NOMO-1 treated with DMSO at 0.1 percent for 48 hours (cell line): ENCODE results near the gene LHFPL4.

Experiments used
- DNase-seq: peaks from one replicate; lab custom pipeline; 2025; ENCODE audit not compliant: unreplicated experiment; lab: John Stamatoyannopoulos, UW

The LHFPL4 gene

DNA sequence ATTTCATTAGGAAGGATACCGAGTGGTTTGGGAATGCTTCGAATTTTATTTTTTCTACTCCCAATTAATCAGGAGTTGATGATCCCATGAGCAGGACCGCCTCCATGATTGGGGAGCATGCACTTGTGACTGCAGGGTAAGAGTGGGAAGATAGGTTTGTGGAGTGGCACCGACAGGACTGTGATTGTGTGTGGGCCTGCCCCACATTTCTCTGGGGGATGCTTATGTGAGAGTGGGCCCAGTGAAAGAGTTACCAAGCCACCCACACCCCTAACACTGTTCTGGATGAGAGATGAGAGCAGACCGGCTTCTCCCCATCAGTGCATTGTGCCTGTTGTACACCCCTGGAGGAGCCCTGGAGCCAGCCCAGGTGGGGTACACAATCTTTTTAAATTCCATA is 76.7 kb downstream of the LHFPL4 start:
- DNase-seq: no peak

GRCh38 chr3:9474482-9474881 is 79.1 kb downstream of the LHFPL4 start:
- DNase-seq: no peak

DNA sequence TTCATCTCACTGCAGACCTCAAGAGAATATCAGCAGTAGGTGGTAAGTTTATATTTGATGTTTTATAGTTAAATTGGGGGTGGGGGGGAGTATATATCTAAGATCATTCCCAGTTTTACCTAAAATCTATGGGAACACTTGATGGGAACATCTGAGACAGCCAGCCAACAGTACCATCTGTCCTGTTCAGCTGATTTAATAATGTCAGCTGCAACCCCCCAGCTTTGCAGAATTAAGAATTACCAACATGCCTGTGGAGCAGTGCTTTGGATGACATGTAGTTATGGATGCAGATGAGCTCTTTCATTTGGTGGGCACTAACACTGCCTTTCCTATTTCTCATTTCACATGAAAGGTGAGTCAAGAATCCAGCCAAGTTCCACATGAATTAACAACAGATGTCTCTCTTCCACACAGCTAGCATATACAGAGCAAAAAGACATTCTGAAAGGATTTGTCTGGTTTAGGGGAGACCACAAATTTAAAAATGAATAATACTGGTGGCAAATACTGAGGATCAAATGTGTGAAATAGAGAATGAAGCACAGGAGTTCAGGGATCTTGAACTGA is 80.0 kb downstream of the LHFPL4 start:
- no peak for DNase-seq

DNA sequence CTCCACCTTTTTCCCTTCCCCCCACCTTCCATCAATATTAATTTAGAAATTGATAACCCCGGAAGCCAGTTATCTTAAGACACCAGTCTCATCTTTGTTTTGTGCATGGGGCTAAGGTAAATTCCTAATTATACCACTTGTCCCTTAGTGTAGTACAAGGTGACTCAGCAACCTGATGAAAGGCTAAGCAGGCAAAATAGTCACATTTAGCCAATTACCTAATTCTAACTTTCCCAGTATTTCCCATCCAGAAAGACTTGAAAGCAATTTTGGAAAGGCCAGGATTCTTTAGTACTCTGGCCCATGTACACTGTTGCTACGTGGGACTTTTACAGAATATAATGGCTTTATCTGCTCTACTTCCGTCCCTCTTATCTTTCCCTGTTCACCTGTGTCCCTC is 83.6 kb downstream of the LHFPL4 start:
- DNase-seq: no peak

DNA sequence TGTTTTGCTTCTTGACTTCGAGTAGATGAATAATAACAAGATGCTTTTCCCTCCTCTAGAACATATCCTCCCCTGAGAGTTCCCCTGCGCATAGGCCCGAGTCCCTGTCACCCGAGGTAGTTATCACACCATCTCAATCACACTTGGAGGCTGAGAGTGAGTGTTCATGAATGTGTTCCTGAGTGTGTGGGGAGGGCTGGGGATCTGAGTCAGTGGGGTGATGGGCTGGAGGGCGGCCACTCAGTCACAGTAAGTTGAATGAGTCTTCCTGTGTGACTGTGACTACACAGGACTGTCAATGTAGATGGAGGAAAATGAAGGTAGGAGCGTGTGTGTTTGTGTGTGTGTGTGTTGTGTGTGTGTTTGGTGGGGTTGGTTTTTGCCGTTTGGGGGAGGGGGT is 85.2 kb downstream of the LHFPL4 start:
- no peak for DNase-seq

DNA sequence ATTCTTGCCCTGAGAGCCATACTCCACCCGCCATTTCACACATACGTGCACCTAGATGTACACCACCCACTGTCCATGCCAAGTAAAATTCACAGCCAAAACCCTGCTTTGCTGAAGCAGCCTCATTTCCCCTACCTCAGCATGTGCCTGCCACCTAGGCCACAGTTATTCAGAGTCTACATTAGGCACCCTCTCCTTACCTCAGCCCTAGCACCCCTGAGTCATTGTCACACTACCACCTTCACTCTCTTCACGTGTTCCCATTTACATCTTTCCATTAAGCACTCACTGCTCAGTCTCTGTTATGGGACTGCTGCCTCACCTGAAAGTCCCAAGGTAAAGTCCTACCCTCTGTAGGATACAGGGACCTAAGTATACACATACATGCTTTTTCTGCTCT is 86.2 kb downstream of the LHFPL4 start:
- DNase-seq: no peak

DNA sequence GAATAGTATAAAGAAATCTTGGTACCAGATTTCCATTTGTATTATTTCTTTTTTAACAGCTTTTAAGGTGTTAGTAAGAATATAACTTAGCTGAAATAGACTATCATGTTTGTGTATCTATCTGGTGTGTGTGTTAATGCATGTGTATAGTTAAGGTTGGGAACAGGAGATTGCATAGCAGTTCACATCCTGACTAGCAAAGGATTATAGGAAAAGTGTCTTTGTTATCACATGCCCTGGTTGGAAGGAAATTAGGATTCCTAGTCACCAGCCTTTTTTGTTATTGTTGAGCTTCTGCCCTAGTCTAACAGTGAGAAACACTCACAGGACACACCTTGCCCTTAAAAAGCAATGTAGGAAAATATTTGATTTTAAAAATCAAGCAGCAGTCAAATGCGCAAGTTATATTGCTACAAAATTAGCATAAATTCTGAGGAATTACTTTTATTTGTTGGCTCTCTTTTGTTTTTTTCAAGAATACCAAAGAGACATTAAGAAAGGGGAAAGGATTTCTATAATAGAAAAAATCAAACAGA is 98.0 kb downstream of the LHFPL4 start:
- no peak for DNase-seq

- no peak for DNase-seq
Observed at GRCh38 chr3:9452417-9452816, 101.2 kb downstream of the LHFPL4 start.

GRCh38 chr3:9450991-9451390 is 102.6 kb downstream of the LHFPL4 start:
- DNase-seq: no peak

- no peak for DNase-seq
Observed at GRCh38 chr3:9450126-9450525, 103.5 kb downstream of the LHFPL4 start.

DNA sequence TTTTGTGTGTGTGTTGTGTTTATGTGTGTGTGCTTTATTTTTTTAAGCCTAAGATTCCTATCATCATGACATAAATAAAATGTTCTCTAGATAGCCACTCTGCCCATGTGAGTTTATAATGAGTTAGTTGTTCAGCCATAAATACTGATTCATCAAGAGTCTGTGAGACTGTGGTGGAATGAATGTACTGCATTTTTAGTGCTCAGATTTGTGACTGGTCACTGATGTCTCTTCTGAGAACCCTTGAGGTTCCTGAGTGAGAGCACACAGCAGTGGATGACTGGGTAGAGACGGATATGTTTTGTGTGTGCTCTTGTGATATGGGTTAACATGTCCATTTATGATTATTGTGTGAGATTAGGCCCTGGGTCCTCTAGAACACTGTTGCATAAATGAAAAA is 105.0 kb downstream of the LHFPL4 start:
- no peak for DNase-seq
